ENCODE measurements around the gene THUMPD3.

DNA sequence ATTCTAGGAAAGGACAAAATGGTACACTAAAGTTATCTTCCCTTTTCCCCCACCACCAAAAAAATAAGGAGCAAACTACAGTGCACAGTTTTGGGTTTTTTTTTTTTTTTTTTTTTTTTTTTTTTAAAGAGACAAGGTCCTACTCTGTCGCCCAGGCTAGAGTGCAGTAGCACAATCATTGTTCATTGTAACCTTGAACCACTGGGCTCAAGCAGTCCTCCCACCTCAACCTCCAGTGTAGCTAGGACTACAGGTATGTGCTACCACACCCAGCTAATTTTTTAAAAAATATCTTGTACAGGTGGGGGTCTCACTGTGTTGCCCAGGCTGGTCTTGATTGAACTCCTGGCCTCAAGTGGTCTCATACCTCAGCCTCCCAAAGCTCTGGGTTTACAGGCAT is 49.4 kb downstream of the THUMPD3 start:
- no peak for TF ChIP-seq EZH2 (IDR thresholded peaks at IDR 0.05)
- TF ChIP-seq POLR2AphosphoS5 (IDR thresholded peaks at IDR 0.05; ENCODE audit: borderline replicate concordance, low read depth, low read length): no peak
